GM21515 (cell line): ENCODE results near the gene RAB20.
"Not testable (repeated sequence)": the region's sequence is repeated elsewhere in the genome, so short reads cannot be mapped to it uniquely, and the experiment has no call there.

Experiments
- ATAC-seq: cut with Tn5 transposase; IDR thresholded peaks from one replicate; pipeline ENCODE4 v1.9.1; 2021; ENCODE audit not compliant: unreplicated experiment

The RAB20 gene

DNA sequence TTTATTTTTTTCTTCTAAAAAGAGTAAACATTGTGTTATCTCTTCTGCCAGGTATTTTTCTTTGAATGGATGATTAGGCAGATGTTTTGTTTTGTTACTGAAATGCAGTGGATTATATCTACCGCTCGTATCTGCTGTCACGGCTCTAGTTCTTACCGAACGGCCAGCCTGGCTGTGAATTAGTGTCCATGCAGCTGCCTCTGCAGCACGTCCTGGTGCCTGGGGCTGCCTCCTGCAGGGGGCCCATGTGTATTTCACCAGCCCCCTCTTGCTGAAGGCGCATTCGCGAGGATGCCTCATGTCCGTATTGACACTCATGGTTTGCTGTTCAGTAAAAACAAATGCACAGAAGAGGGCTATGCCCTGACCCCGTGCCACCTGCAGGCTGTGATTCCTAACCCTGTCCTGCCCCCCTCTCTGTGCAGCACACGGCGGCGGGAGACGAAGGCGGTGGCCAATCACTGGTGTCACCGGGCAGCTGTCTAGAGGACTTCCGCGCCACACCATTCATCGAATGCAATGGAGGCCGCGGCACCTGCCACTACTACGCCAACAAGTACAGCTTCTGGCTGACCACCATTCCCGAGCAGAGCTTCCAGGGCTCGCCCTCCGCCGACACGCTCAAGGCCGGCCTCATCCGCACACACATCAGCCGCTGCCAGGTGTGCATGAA is 49.9 kb downstream of the RAB20 start:
- no peak for ATAC-seq

GRCh38 chr13:110509971-110510786 is 51.3 kb downstream of the RAB20 start:
- peak; percentile 73 for ATAC-seq

DNA sequence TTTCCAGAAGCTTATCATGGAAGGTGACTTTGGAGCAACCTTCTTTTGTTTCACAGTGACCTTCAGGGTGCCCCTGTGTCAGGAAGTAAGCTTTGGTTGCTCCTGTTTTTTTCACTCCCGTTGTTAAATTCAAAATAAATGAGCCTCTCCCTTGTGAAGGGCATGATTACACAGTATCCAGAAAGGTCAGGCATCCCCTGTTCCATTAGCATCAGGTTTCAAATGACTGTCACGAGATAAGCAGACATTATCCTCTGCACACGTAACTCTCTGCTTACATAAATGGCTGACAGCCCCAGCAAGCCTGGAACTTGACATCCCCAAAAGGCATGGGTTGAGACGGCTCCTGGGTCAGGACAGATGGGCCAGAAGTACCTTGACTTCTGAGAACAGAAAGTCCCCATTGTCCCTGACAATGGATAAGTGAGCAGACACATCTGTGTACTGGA is 52.0 kb downstream of the RAB20 start:
- ATAC-seq = peak; percentile 10

GRCh38 chr13:110507678-110508381 is 53.7 kb downstream of the RAB20 start:
- no peak for ATAC-seq

DNA sequence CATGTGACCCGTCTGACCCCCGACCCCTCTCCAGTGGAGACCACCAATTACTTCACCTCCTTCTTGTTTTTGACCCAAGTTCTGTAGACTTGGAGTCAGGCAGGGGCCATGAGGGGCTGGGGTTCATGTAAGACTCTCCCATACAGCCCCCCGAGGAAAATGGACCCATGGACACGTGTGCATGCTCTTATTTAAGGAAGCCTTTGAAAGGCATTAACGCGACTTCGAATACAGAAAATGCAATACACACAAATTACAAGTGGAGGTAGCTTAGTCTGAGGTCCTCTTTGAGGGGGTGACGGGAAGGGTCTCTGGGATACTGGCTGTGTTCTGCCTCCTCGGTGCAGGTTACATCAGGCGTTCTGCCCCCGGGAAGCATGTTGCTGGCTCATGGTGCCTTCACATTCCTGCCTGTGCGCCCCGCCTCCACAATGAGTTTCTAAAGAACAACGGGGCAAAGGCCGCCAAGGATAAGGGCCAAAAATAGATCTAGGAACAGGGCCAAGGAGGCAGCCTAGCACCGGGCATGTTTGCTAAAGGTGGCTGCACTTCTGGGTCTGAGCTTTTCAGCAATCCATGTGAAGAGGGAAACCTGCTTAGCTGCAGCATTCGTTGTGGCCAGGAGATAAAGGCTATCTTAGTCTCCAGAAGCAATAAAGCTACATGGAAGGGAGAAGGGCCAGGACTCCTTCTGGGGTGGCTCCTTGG is 54.5 kb downstream of the RAB20 start:
- ATAC-seq = no peak

DNA sequence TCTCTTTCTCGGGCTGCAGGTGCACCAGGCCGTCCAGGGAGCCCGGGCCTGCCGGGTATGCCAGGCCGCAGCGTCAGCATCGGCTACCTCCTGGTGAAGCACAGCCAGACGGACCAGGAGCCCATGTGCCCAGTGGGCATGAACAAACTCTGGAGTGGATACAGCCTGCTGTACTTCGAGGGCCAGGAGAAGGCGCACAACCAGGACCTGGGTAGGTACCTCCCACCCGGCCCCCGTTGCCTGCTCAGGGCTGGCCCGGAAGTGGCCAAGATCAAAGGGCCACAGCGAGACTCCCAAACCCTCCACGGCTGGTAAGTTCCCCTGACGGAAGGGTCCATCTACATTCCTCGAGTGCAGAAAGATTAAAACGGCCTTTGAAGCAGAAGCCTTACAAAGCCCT is 55.1 kb downstream of the RAB20 start:
- ATAC-seq = no peak

GRCh38 chr13:110505594-110505993 is 55.9 kb downstream of the RAB20 start:
- ATAC-seq = no peak

GRCh38 chr13:110503979-110504499 is 57.5 kb downstream of the RAB20 start:
- no peak for ATAC-seq

GRCh38 chr13:110503037-110503901 is 58.3 kb downstream of the RAB20 start:
- no peak for ATAC-seq

DNA sequence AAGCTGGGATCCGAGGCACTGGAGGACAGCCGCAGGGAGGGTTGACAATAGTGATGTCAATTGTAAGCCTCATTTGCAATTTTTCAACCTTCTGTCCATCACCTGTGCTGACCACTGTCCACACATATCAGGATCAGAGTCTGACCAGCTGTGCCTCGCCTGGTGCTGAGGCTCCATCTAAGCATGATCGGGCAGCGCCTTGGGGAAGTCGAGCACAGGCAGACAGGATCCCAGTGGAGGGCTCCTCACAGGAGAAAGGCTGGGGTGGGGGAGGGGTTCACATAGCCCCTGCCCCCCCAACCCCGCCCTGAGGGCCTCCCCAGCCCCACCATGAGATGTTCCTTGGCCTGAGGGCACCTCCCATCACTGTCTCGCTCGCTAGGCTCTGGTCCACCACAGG is 60.3 kb downstream of the RAB20 start:
- no peak for ATAC-seq

- ATAC-seq = no peak
Measured at GRCh38 chr13:110500341-110500740, 61.2 kb downstream of the RAB20 start.

GRCh38 chr13:110499621-110500281 is 61.8 kb downstream of the RAB20 start:
- ATAC-seq = no peak

- no peak for ATAC-seq
Measured at GRCh38 chr13:110498765-110499164, 62.8 kb downstream of the RAB20 start.

DNA sequence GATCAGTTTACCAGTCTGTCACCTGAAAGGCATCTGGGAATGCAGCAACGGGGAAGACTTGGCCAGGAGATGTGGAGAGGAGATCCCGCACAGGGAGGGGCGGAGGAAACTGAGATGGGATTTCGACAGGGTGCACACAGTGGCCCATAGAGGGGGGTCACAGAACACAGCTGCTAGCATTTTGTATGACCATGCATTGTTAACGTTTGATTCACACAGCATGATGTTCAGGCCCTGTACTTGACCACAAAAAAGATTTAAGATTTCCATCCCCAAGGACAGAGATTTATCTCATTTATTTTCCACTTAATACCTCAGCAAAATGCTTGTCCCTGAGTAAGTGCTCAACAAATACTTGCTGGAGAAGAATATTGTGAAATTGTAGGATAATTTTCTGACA is 63.2 kb downstream of the RAB20 start:
- no peak for ATAC-seq

- not testable (repeated sequence) for ATAC-seq
Measured at GRCh38 chr13:110497896-110498295, 63.6 kb downstream of the RAB20 start.

DNA sequence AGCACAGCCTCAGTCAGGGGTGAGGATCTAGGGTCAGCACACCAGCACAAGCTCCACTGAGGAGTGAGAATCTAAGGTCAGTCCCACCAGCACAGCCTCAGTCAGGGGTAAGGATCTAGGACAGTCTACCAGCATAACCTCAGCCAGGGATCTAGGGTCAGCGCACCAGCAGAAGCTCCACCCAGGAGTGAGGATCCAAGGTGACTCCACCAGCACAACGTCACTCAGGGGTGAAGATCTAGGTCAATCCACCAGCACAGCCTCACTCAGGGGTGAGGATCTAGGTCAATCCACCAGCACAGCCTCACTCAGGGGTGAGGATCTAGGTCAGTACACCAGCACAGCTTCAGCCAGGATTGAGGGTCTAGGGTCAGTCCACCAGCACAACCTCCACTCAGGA is 64.5 kb downstream of the RAB20 start:
- no peak for ATAC-seq

DNA sequence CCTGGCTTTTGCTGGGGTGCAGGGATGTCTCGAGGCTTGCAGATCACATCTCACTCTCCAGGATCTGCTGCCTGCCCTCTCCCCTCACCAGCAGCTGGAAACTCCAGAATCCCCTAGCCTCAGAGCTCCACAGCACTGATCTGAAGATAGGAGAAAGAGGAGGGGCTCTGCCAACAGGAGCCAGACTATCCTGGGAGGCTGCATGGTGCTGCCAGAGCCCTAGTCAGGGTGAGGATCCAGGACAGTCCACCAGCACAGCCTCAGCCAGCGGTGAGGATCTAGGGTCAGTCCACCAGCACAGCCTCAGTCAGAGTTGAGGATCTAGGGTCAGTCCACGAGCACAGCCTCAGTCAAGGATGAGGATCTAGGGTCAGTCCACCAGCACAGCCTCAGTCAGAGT is 65.2 kb downstream of the RAB20 start:
- no peak for ATAC-seq

DNA sequence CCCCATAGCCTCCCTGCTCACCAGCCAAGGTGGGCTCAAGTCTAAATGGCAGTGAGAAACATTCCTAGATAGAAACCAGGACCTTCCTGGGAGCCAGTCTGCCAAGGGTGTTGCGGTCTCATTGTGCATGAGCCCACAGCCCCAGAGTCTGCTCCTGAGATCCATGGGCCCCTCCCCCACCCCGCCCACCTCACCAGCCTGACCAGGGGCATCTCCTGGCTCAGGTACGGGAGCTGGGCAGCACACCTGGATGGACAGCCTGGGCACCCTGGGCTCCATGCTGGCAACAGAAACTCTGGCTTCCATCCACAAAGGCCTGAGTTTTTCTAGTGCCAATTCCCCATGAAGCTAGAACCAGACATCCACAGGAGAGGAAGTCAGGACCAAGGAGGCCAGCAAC is 65.6 kb downstream of the RAB20 start:
- ATAC-seq = no peak

GRCh38 chr13:110495376-110495775 is 66.1 kb downstream of the RAB20 start:
- no peak for ATAC-seq
